Fibroblast of pulmonary artery (primary cell): ENCODE results near the gene PITPNB.
A peak's percentile ranks its signal among the peaks of the same experiment; 100 is the strongest.

Source experiments
- DNase-seq: peaks from one replicate; pipeline ENCODE4 v3.0.0-alpha.2; 2010; ENCODE audit warnings: low read depth
- H3K4me3 ChIP-seq: replicated peaks from 2 replicates; pipeline ENCODE4 v1.5.1; 2011; ENCODE audit warnings: low read depth, mild to moderate bottlenecking, control low read depth, low read length, moderate library complexity
- TF ChIP-seq, protein P1 (sequence below): IDR thresholded peaks from 2 replicates; pipeline ENCODE4 v1.5.1; 2011; ENCODE audit warnings: mild to moderate bottlenecking, control low read depth, low read length, inconsistent platforms; ENCODE audit errors: missing control alignments

The PITPNB gene

DNA sequence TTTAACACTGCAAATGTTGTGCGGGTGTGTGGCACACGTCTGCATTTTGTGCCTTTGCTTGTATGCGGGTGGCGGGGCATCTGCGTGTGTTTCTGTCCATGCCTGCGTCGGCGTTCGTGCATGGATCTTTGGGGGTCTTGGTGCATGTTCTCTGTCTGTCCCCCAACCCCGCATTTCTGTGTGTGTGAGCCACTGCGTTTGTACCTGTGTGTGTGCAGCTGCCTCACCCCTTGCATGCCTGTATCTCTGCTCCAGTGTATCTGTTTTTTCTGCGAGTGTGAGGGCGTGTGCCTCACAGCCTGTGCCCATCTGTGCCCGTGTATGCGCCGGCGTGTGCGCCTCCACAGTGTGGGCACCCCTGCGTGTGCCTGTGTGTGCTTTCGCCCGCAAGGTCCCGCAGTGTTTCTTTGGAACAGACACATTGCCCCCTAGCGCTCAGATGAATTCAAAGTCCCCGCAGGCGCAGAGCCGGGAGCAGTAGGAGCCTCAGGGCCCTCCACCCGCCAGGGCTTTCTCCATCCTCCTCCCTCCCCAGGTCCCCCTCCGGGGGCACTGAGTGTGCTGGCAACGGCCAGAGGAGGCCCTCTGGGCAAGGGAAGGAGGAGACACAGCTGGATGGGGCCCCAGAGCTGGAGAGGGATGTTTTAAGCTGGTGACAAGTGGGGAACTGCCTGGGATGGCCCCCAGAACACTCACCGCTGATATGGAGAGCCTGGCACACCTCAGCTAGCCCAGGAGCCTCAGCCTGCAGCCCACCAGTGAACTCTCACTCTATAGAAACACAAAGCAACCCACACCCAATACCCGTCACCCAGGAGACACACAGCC, 114.4 kb downstream of the PITPNB start:
- no peak overlapping the region for H3K4me3 ChIP-seq
- peak; percentile 77 for DNase-seq
- TF ChIP-seq, protein P1, sequence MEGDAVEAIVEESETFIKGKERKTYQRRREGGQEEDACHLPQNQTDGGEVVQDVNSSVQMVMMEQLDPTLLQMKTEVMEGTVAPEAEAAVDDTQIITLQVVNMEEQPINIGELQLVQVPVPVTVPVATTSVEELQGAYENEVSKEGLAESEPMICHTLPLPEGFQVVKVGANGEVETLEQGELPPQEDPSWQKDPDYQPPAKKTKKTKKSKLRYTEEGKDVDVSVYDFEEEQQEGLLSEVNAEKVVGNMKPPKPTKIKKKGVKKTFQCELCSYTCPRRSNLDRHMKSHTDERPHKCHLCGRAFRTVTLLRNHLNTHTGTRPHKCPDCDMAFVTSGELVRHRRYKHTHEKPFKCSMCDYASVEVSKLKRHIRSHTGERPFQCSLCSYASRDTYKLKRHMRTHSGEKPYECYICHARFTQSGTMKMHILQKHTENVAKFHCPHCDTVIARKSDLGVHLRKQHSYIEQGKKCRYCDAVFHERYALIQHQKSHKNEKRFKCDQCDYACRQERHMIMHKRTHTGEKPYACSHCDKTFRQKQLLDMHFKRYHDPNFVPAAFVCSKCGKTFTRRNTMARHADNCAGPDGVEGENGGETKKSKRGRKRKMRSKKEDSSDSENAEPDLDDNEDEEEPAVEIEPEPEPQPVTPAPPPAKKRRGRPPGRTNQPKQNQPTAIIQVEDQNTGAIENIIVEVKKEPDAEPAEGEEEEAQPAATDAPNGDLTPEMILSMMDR, result peak; percentile 65

DNA sequence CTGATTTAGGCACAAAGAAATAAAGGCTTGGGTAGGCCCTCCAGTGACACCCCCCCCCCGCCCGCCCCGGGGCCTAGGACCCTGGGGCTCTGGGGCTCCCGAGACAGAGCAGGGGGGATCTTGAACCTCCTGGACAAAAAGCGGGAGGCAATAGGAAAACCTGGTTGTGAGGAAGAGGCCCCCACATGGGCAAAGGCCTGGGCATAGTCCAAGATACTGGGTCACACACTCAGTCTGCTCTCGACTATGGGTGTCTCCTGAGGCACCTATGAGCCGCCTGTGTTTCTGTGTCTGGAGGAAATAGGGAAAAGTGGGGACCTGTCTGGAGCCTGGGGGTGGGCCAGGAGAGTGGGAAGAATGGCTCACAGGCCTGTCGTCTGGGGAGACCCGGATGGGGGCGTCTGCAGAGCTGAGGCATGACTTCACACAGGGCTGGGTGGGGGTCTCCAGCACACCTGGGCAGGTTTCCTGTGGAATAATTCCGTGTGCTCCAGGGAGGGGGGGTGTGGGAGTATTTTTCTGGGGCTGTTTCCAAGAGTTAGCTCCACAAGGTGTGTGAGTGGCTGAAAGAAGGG, 115.1 kb downstream of the PITPNB start:
- TF ChIP-seq, protein P1, result no peak
- no peak for DNase-seq
- no peak overlapping the region for H3K4me3 ChIP-seq

DNA sequence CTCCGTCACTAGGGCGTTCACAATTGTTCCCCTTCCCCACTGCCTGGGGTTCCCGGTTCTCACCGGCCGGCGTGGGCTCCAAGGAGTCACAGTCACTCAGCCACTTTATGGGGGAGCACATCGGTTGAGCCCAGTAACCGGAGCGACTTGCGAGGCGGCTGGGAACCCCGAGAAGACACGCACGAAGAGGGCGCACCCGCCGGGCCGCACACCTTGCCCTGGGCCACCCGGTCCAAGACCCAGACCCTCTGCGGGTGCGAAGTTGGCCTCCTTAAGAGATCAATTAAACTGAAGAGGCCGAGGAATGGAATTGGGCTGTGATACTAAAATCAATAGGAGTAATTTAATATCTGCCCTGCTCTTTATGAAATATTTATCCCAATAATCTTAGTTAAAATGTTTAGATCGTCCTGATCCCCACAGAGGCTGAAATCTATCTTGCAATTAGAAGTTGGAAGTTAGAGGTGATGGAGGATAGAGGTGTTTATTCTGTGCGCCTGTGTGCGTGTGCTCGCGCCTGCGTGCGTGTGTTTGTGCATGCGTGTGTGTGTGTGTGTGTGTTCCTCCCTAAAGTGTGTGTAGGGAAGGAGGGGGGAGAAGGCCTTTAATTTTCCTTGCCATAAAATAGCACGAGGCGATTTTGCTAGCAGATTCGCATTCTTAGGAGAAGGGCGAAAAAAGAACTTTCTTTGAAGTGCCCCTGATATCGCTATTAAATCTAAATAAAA, 116.5 kb downstream of the PITPNB start:
- TF ChIP-seq, protein P1, result no peak
- DNase-seq, result no peak
- H3K4me3 ChIP-seq, result peak overlapping the region; percentile 73
